HG02870 (cell line): Measurements from ENCODE around the gene ANO2.

Source experiments
- ATAC-seq: cut with Tn5 transposase; IDR thresholded peaks from one replicate; pipeline ENCODE4 v1.9.1; 2021; ENCODE audit warnings: mild to moderate bottlenecking, moderate library complexity; ENCODE audit not compliant: unreplicated experiment

The ANO2 gene

GRCh38 chr12:5921027-5921909 lies 23.8 kb downstream of the ANO2 start:
- no peak for ATAC-seq

GRCh38 chr12:5916785-5917290 lies 28.2 kb downstream of the ANO2 start:
- no peak for ATAC-seq

GRCh38 chr12:5915511-5915910 lies 29.5 kb downstream of the ANO2 start:
- no peak for ATAC-seq

GRCh38 chr12:5914387-5915149 lies 30.5 kb downstream of the ANO2 start:
- ATAC-seq, result no peak

GRCh38 chr12:5913387-5913786 lies 31.7 kb downstream of the ANO2 start:
- no peak for ATAC-seq

- ATAC-seq, result no peak
These were observed 32.4 kb downstream of the ANO2 start for GRCh38 chr12:5912437-5913334.

GRCh38 chr12:5912011-5912410 lies 33.0 kb downstream of the ANO2 start:
- no peak for ATAC-seq

- no peak for ATAC-seq
These were observed 34.1 kb downstream of the ANO2 start for GRCh38 chr12:5910790-5911548.

GRCh38 chr12:5909560-5909959 lies 35.5 kb downstream of the ANO2 start:
- no peak for ATAC-seq

GRCh38 chr12:5908251-5908650 lies 36.8 kb downstream of the ANO2 start:
- no peak for ATAC-seq

GRCh38 chr12:5907807-5908206 lies 37.3 kb downstream of the ANO2 start:
- no peak for ATAC-seq

GRCh38 chr12:5905757-5906156 lies 39.3 kb downstream of the ANO2 start:
- no peak for ATAC-seq

- ATAC-seq, result no peak
These were observed 40.1 kb downstream of the ANO2 start for GRCh38 chr12:5904969-5905368.

- no peak for ATAC-seq
These were observed 40.6 kb downstream of the ANO2 start for GRCh38 chr12:5904441-5904840.

GRCh38 chr12:5902736-5903135 lies 42.3 kb downstream of the ANO2 start:
- ATAC-seq, result no peak

- no peak for ATAC-seq
These were observed 43.6 kb downstream of the ANO2 start for GRCh38 chr12:5901416-5901815.

GRCh38 chr12:5900533-5901205 lies 44.4 kb downstream of the ANO2 start:
- no peak for ATAC-seq

- ATAC-seq, result no peak
These were observed 45.0 kb downstream of the ANO2 start for GRCh38 chr12:5900076-5900475.

- no peak for ATAC-seq
These were observed 45.4 kb downstream of the ANO2 start for GRCh38 chr12:5899675-5900074.

GRCh38 chr12:5898874-5899273 lies 46.2 kb downstream of the ANO2 start:
- no peak for ATAC-seq
